Endothelial cell of hepatic sinusoid (primary cell): ENCODE results near the gene HTR4.

Source experiments
- in situ Hi-C: cut with HindIII; loops from 2 replicates; pipeline ENCODE4 v1.10.0; 2017; ENCODE audit warnings: low sequenced_read_pairs

HTR4 gene

DNA sequence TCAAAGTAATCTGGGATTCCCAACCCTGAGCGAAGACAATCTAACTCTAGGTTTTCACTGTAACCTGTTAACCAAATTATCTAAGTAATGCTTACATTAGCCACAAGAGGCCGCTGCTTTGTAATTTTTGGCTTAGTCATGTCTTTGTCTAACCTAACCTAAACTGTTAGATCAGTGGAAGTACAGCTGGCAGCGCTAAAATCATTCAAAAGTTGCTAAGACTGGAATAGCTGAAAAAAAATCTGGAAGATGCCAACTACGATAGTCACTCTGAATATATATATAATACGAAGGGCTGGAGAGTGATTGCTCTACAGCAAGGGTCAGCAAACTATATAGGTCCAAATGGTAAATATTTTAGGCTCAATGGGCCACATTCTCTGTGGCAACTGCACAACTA lies 210.3 kb downstream of the HTR4 start:
- in situ Hi-C loops: loop anchor here (5.0 to 25.0 kb wide), 2 partner anchors 52 to 668 kb away; no protein-coding TSS in a partner anchor

DNA sequence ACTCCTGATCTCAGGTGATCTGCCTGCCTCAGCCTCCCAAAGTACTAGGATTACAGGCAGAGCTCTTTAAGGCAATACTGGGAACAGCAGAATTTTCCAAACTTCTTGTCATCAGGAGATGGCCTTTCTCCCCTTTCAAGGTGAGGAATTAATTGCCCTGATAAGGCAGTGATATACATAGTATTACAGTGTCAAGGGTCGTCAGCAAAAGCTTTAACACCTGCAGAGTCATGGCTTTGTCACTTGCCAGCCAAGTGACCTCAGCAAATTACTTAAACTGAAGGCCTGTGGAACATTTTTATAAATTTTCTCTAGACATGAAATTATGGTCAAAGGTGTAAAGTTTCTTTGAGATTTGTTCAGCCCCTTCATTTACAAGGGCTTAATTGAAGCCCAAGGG lies 211.1 kb downstream of the HTR4 start:
- in situ Hi-C loops: loop anchor here (5.0 to 25.0 kb wide), 2 partner anchors 51 to 669 kb away; no protein-coding TSS in a partner anchor

- in situ Hi-C loops: loop anchor here (25.0 kb wide), 1 partner anchor 673 kb away; no protein-coding TSS in a partner anchor
Measured at GRCh38 chr5:148438933-148439332, 215.4 kb downstream of the HTR4 start.

DNA sequence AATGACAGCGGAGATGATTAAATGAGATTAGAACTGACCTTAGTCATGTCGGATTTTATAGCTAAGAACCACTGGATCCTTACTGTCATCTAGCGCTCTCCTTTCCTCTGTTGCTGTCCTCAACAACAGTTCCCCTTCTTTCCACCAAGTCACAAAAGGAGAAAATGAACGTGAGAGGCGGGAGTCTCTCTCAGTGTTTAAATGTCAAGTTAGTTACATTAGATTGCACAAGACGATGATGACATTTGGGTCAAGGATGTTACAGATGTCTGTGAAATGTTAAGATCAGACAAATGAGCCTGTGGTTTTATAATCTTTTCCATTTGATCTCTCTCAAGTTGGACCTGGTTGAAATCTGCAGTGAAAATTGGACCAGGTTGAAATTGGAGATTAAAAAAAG lies 217.1 kb downstream of the HTR4 start:
- in situ Hi-C loops: loop anchor here (25.0 kb wide), 1 partner anchor 675 kb away; no protein-coding TSS in a partner anchor

DNA sequence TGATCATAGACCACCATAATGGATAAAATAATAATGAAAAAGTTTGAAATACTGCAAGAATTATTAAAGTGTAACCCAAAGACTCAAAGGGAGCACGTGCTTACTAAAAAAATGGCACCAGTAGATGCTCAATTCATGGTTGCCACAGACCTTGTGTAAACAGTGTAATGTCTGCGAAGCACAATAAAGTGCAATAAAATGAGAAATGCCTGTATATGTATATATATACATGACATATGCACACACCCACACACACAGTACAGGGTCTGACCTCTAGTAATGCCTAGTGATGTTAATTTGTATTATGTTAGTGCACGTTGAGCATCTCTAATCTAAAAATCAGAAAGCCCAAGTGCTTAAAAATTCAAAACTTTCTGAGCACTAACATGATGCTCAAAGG lies 218.3 kb downstream of the HTR4 start:
- in situ Hi-C loops: loop anchor here (25.0 kb wide), 1 partner anchor 676 kb away; no protein-coding TSS in a partner anchor

DNA sequence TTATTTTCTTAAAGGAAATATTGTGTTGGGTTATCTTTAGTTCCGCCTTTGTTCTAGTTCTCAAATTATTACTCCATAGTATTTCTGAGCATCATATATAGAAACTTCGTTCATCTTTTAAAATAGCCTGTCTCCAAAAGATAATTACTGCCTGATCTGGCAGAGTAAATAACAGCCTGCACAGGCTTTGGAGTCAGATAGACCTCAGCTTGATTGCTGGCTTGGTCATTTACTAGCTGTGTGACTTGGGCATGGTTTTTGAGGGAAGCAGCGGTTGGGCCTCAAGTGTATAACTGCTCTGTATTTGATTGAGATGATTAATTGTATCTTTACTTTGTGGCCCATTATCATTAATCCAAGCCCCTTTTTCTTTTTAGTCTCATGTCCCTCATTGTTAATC lies 220.5 kb downstream of the HTR4 start:
- in situ Hi-C loops: loop anchor here (25.0 kb wide), 1 partner anchor 678 kb away; no protein-coding TSS in a partner anchor
